ENCODE results near the gene GABRG3.

Gene GABRG3

DNA sequence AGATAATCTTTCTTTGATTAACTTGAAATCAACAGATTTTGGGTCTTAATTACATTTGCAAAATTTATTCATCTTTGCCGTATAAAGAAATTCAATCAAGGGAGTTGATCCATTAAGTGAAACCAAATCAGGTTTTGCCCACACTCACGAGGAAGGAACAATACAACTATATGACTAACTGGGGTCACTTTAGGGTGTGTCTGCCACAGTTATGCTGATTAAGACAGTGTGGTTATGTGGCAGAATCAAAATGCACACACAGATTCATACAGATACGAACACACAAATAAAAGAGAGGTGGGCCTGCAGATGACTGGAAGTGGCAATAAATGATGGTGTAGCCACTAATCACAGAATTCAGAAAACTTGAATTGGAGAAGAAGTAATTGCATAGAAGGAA lies 543.5 kb downstream of the GABRG3 start:
- DNase-seq: no peak

DNA sequence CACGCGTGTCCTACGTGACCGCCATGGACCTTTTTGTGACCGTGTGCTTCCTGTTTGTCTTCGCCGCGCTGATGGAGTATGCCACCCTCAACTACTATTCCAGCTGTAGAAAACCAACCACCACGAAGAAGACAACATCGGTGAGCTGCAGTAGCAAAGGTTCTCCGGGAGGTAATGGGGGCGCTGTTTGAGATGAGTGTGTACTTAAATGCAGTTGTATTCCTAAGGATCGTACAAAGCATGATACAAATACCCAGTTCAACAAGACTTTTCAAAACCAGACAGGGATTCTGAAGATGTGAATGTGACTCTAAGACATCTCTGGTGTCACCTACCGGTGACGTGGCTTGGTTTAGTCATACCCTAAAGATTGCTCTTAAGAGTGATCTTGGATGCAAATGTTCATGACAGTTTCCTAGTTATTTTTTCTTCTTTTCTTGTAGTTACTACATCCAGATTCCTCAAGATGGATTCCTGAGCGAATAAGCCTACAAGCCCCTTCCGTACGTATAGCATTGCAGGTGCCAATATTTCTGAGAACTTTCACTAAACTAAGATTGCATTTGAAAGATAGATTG lies 556.6 kb downstream of the GABRG3 start:
- DNase-seq: no peak

DNA sequence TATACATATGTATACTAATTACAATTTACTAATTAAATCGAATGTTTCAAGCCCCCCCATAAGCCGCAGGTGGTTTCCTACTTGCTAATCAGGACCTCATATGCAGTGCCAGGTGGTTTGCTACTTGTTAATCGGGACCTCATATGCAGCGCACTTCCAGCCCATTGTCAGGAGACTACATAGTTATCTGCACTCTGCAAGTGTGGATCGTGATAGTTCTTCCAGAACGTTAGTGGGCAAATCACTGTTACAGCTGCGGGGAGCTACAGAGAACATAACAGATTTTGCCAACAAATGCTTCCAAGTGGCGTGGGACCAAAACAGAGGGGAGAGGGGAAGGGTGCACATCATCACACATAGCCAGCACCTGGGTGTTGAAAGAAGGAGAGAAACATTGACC lies 558.4 kb downstream of the GABRG3 start:
- DNase-seq: no peak

GRCh38 chr15:27530994-27531393 lies 560.0 kb downstream of the GABRG3 start:
- DNase-seq: no peak

GRCh38 chr15:27532358-27532757 lies 561.4 kb downstream of the GABRG3 start:
- DNase-seq: no peak

GRCh38 chr15:27535445-27536129 lies 564.6 kb downstream of the GABRG3 start:
- DNase-seq: no peak

DNA sequence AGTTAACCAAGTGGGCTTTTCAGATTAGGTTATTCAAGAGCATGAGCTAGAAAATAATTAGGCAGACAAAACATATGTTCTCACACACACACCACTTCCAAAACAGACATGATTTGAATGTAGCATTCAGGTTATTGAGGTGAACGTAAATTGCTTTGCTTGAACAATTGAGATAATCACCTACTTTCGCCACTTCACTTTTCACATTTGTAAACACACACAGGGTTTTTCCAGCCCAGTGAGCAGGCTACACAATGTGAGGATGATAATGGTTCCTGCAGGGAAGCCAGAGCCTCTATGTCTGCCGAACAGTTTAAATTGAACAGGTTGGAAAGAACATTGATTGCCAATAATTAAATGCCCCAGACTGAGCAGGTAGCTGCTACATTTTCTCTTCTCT lies 567.3 kb downstream of the GABRG3 start:
- DNase-seq: no peak

DNA sequence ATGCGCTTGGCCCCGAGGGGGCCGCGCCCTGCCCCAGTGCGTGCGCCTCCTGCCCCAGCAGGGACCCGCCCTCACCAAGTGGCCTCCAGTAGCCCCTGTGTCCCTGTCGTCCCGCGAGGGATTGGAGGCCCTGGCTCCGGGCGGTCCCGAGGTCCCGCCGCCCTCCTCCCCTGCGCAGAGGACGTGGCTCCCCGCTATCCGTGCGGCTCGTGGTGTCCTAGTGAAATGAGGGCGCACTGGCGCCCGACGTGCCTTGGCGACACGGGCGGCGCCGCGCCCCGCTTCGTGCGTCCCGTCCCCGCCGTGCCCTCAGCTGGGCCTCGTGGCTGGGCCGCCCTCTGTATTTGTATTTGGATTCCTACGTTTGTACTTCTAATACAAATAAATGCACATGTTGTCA lies 570.6 kb downstream of the GABRG3 start:
- no peak for DNase-seq

DNA sequence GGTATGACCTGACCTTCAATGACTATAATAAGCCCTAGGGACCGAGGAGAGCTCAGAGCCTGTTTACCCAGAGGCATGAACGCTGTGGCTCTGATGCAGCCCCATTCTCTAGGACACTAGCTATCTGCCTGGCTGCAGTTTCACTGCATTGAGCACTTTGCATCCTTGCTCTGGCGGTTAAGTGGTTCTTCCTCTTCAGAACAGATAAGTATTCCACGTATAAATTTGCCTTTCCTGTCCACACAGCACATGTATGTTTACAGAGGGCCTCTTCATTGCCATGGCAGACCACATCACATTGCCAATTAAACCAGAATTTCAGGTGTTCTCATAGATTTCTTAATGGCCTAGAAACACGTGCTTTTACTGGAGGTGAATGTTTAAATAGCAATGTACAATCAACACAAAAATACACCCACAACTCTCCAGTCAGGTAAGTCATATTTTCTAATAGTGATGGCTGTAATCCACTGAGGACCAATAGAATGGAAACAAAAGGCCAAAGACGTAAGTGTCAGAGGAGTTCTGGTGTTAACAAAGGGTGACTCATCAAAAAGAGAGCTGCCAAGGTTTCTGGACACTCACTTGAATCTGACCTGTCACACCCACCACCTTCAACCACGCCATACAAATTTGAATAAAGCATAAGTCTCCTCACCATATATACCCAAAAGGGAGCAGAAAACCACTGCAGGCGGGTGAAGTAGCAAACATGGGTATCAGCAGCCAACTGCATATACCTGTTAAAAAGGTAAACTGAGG lies 574.7 kb downstream of the GABRG3 start:
- no peak for DNase-seq

- no peak for DNase-seq
These were observed 578.8 kb downstream of the GABRG3 start for GRCh38 chr15:27549746-27550145.

- DNase-seq: no peak
These were observed 579.7 kb downstream of the GABRG3 start for GRCh38 chr15:27550635-27551034.

DNA sequence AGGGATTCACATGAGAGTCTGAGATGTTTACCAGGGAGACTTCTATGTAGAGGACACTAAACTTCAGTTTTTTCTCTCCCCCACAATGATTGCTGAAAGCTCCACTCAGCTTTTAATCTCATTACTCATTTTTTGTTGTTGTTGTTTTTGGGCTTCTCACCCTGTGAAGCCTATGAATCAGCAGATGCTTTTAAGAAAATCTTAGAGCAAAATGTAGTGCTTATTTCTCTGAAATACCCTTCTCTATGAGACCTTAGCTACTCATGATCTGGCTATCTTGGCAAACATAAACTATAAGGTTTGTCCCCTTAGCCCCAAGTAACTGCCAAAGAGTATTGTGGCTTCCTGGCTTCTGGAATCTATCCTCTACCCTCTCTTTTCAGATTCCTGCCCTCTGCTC lies 590.8 kb downstream of the GABRG3 start:
- DNase-seq: no peak

DNA sequence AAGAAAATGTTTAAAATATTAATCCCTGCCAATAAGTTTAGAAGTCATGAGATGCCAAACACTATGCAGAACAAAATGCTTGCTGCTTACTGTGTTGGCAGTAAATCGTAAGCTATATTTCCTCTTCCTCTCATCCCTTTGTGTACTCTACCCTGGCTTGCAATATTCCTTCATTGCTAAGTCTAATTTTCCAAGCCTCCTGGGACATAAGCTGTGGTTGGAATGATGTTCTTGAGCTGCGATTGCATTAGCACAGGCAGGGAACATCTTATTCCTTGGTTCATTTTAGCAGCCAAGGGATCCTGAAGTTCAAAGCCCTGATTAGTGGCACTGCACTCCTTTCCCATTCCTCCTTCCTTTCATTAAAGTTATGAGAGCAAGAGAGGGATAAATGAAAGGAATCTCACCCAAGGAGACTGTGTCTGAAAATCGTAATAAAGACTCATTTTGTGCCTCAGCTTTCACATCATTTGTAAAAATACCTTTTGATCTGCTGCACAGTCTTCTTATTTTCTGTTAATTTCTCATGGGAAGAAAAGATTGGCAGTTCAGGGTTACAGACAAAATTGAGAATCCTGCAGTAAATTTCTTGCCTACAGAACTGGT lies 592.9 kb downstream of the GABRG3 start:
- no peak for DNase-seq

DNA sequence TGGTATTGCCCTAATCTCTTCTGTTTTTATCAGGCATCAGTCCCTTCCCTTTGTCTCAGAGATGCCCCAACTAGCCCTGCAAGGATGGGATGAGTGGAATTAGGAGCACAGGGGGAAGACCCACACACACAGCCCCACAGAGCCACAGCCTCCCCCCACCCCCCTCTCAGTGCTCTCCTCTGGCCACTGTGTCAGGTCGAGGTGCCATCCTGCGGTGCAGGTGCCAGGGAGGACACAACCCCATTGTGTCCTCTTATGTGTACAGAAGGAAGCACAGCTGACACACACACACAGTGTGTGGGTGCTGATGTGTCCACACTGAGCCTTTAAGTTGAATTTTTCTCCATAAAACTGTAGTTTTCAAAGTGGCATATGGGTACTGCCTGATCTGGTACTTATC lies 593.7 kb downstream of the GABRG3 start:
- DNase-seq: no peak

DNA sequence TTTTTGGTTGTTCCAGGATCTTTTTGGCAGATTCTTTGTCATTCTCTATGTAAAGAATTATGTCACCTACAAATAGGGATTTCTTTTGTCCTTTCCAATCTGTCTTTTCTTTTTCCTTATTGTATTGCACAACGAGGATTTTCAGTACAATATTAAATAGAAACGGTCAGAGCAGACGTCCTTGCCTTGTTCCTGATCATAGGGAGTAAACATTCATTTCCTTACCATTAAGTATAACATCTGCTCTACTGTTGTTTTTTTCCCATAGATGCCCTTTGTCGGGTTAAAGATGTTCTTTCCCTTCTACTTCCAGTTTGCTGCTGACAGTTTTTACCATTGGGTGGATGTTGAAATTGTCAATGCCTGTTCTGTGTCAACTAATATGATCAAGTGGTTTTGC lies 599.8 kb downstream of the GABRG3 start:
- no peak for DNase-seq

GRCh38 chr15:27573805-27574485 lies 603.0 kb downstream of the GABRG3 start:
- DNase-seq: no peak

DNA sequence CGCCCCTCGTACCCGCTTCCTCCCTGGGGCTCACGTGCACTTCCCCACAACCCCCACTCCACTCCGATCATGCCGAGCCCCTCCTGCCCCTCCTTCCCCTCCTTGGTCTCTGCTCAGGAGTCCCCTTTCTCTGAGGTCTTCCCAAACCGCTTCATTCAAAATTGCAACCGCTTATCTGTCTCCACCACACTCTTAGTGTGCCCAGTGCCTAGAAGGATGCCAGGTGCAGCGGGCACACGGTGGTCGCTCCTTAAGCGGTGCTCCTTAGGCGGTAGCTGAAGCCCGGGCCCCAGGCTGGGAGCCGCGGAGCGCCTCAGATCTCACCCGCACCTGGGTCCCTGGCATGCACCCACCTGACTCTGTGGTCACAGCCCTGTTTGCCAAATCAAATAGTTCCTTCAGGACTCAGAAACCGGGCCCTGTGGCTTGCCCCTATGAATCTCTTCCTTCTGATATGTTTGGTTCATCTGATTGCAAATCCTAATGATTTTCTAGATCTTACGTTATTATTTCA lies 603.6 kb downstream of the GABRG3 start:
- no peak for DNase-seq

- no peak for DNase-seq
These were observed 604.5 kb downstream of the GABRG3 start for GRCh38 chr15:27575521-27575920.

- DNase-seq: no peak
These were observed 605.6 kb downstream of the GABRG3 start for GRCh38 chr15:27576576-27576975.

- DNase-seq: no peak
These were observed 608.8 kb downstream of the GABRG3 start for GRCh38 chr15:27579738-27580137.

DNA sequence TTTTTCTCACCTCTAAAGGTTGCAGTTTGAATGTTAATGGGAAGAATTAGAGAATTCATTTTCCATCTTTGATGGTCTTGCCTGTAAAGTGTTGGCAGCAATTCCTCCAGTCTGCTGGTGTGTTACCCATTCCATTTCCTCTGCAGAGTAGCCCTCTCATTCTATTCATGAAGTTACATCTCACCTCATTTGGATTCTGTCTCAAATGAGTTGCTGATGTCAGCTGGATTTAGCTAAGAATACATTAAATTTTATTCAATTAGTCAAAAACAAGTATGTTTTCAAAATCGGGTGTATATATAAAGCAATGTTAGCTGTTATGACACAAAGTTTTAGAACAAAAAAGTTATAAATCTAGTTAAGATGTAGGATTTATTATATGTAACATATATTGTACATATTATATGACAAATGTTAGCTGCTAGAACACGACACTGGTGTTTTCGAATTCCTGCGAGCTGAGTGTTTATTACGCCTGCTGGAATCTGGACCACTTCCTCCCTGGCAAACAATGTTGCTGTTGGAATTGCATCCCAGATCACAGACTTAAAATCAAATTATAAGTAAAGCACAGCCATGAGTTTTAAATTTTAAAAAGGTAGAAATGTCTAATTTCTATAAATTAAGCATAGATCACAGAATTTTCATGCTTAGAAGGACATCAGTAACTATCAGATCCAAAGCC lies 611.9 kb downstream of the GABRG3 start:
- no peak for DNase-seq

- no peak for DNase-seq
These were observed 612.7 kb downstream of the GABRG3 start for GRCh38 chr15:27583651-27584050.

All from right kidney (tissue), 1 donor.